Measurements from ENCODE around the gene ARHGAP35. TPM values are rescaled to one million over a fixed set of nuclear protein-coding genes. Genes with fewer than 3 reads are reported as not detected.

Gene ARHGAP35
- total RNA-seq, 1 donor from 2014 or later: 57.9 TPM

GRCh38 chr19:46824890-46825730 lies 35.7 kb upstream of the ARHGAP35 start:
- Histone ChIP-seq H4K20me1 (ENCODE audit: insufficient read depth, low read length) (no peaks in the 10 kb centered on the region), H3K4me3 (ENCODE audit: insufficient read depth, low read depth, low read length) (no peak overlapping the region), H3K4me1 (ENCODE audit: insufficient read depth, low read length) (peaks cover 5% of the 10 kb centered on the region), H3K27ac (ENCODE audit: low read depth, low read length) (no peak overlapping the region), H3K9ac (ENCODE audit: low read length) (no peak overlapping the region), H3K9me3 (ENCODE audit: insufficient read depth, low read depth, low read length) (no peaks in the 10 kb centered on the region), H3K27me3 (ENCODE audit: insufficient read depth, low read length) (no peaks in the 10 kb centered on the region), H3K79me2 (ENCODE audit: insufficient read depth, low read length) (no peaks in the 10 kb centered on the region), H2AFZ (ENCODE audit: low read depth, low read length) (no peak overlapping the region), H3K36me3 (ENCODE audit: insufficient read depth, low read length) (no peaks in the 10 kb centered on the region), H3K4me2 (ENCODE audit: low read length) (no peak overlapping the region)
- no peak for TF ChIP-seq EZH2 (IDR thresholded peaks at IDR 0.05; ENCODE audit: insufficient read depth, low read length)
- no peak for TF ChIP-seq CTCF (IDR thresholded peaks at IDR 0.05; ENCODE audit: insufficient read depth, low read depth, low read length)
- FAIRE-seq (no peak), DNase-seq (ENCODE audit: low read depth) (no peak)
- no peaks in the 10 kb centered on the region for H3K27me3 Mint-ChIP-seq (ENCODE audit: low read depth, unreplicated experiment)
- peaks cover 10% of the 10 kb centered on the region for H3K4me1 Mint-ChIP-seq (ENCODE audit: low read depth, unreplicated experiment)
- no peaks in the 10 kb centered on the region for H3K36me3 Mint-ChIP-seq (ENCODE audit: low read depth, unreplicated experiment)
- H3K27ac Mint-ChIP-seq (ENCODE audit: unreplicated experiment): no peak overlapping the region
- H3K4me3 Mint-ChIP-seq (ENCODE audit: unreplicated experiment): no peak overlapping the region
- H3K9me3 Mint-ChIP-seq (ENCODE audit: unreplicated experiment): peaks cover 2% of the 10 kb centered on the region

- no peaks in the 10 kb centered on the region for H4K20me1 ChIP-seq (ENCODE audit: insufficient read depth, low read length)
- no peak for TF ChIP-seq EZH2 (IDR thresholded peaks at IDR 0.05; ENCODE audit: insufficient read depth, low read length)
- no peak for TF ChIP-seq CTCF (IDR thresholded peaks at IDR 0.05; ENCODE audit: insufficient read depth, low read depth, low read length)
- H3K4me3 Mint-ChIP-seq (ENCODE audit: unreplicated experiment): no peak overlapping the region
- H3K4me3 ChIP-seq (ENCODE audit: insufficient read depth, low read depth, low read length): no peak overlapping the region
- no peaks in the 10 kb centered on the region for H3K27me3 ChIP-seq (ENCODE audit: insufficient read depth, low read length)
- no peaks in the 10 kb centered on the region for H3K36me3 ChIP-seq (ENCODE audit: insufficient read depth, low read length)
- H3K9me3 ChIP-seq (ENCODE audit: insufficient read depth, low read depth, low read length): no peaks in the 10 kb centered on the region
- no peaks in the 10 kb centered on the region for H3K79me2 ChIP-seq (ENCODE audit: insufficient read depth, low read length)
- DNase-seq (ENCODE audit: low read depth) (no peak), FAIRE-seq (no peak)
- no peak overlapping the region for H3K4me2 ChIP-seq (ENCODE audit: low read length)
- H3K9me3 Mint-ChIP-seq (ENCODE audit: unreplicated experiment): peaks cover 2% of the 10 kb centered on the region
- H3K36me3 Mint-ChIP-seq (ENCODE audit: low read depth, unreplicated experiment): no peaks in the 10 kb centered on the region
- no peak overlapping the region for H3K9ac ChIP-seq (ENCODE audit: low read length)
- no peak overlapping the region for H3K27ac ChIP-seq (ENCODE audit: low read depth, low read length)
- no peak overlapping the region for H2AFZ ChIP-seq (ENCODE audit: low read depth, low read length)
- H3K4me1 ChIP-seq (ENCODE audit: insufficient read depth, low read length): peaks cover 5% of the 10 kb centered on the region
- no peaks in the 10 kb centered on the region for H3K27me3 Mint-ChIP-seq (ENCODE audit: low read depth, unreplicated experiment)
- no peak overlapping the region for H3K27ac Mint-ChIP-seq (ENCODE audit: unreplicated experiment)
- peaks cover 10% of the 10 kb centered on the region for H3K4me1 Mint-ChIP-seq (ENCODE audit: low read depth, unreplicated experiment)
These were observed 35.1 kb upstream of the ARHGAP35 start for GRCh38 chr19:46825731-46826055.

- TF ChIP-seq EZH2 (IDR thresholded peaks at IDR 0.05; ENCODE audit: insufficient read depth, low read length) (no peak), CTCF (IDR thresholded peaks at IDR 0.05; ENCODE audit: insufficient read depth, low read depth, low read length) (no peak)
- Histone ChIP-seq H3K27me3 (ENCODE audit: insufficient read depth, low read length) (no peaks in the 10 kb centered on the region), H4K20me1 (ENCODE audit: insufficient read depth, low read length) (no peaks in the 10 kb centered on the region), H3K4me1 (ENCODE audit: insufficient read depth, low read length) (peaks cover 5% of the 10 kb centered on the region), H3K4me3 (ENCODE audit: insufficient read depth, low read depth, low read length) (no peak overlapping the region), H3K9ac (ENCODE audit: low read length) (no peak overlapping the region), H3K36me3 (ENCODE audit: insufficient read depth, low read length) (no peaks in the 10 kb centered on the region), H2AFZ (ENCODE audit: low read depth, low read length) (no peak overlapping the region), H3K79me2 (ENCODE audit: insufficient read depth, low read length) (no peaks in the 10 kb centered on the region), H3K27ac (ENCODE audit: low read depth, low read length) (no peak overlapping the region), H3K9me3 (ENCODE audit: insufficient read depth, low read depth, low read length) (no peaks in the 10 kb centered on the region), H3K4me2 (ENCODE audit: low read length) (no peak overlapping the region)
- FAIRE-seq (no peak), DNase-seq (ENCODE audit: low read depth) (peak; percentile 39)
- H3K27ac Mint-ChIP-seq (ENCODE audit: unreplicated experiment): no peak overlapping the region
- H3K27me3 Mint-ChIP-seq (ENCODE audit: low read depth, unreplicated experiment): no peaks in the 10 kb centered on the region
- peaks cover 2% of the 10 kb centered on the region for H3K9me3 Mint-ChIP-seq (ENCODE audit: unreplicated experiment)
- H3K4me3 Mint-ChIP-seq (ENCODE audit: unreplicated experiment): no peak overlapping the region
- peaks cover 2% of the 10 kb centered on the region for H3K36me3 Mint-ChIP-seq (ENCODE audit: low read depth, unreplicated experiment)
- peaks cover 7% of the 10 kb centered on the region for H3K4me1 Mint-ChIP-seq (ENCODE audit: low read depth, unreplicated experiment)
These were observed 32.3 kb upstream of the ARHGAP35 start for GRCh38 chr19:46828484-46828883.

All from astrocyte (in vitro differentiated cells and primary cell).